Activated CD4-positive, alpha-beta T cell treated with anti-CD3 and anti-CD28 coated beads, Interleukin-2, Interleukin-4, amounts not matched to agents 100 ng/mL and 50 ng/mL, durations not matched to agents 16 hours and 8 hours (primary cell): ENCODE measurements around the gene RAB44.
"Not testable (repeated sequence)": the region's sequence is repeated elsewhere in the genome, so short reads cannot be mapped to it uniquely, and the experiment has no call there.

Source experiments
- DNase-seq: peaks from one replicate; pipeline ENCODE4 v3.0.0-alpha.2; 2020; ENCODE audit warnings: low spot score

RAB44 gene

GRCh38 chr6:36706339-36706738 lies 8.7 kb downstream of the RAB44 start:
- no peak for DNase-seq

- DNase-seq = no peak
Observed at GRCh38 chr6:36712816-36713215, 15.2 kb downstream of the RAB44 start.

DNA sequence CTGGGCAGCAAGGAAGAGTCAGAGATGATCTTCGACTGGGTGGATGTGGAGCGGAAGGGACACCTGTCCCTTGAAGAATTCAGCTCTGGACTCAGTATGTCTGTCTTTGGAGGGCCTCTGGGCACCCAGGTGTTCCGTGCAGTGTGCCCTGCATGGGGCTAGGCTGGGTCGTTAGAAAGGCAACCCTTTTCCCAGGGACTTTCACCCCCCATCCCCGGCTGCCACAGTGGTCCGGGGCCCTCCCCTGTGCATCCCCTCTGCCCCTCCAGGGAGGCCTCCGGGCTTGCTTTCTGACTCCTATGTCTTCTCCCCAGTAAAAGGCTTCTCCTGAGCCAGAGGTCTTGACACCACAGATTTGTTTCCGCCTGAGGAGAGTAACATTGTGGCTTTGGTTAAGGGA lies 16.2 kb downstream of the RAB44 start:
- no peak for DNase-seq

DNA sequence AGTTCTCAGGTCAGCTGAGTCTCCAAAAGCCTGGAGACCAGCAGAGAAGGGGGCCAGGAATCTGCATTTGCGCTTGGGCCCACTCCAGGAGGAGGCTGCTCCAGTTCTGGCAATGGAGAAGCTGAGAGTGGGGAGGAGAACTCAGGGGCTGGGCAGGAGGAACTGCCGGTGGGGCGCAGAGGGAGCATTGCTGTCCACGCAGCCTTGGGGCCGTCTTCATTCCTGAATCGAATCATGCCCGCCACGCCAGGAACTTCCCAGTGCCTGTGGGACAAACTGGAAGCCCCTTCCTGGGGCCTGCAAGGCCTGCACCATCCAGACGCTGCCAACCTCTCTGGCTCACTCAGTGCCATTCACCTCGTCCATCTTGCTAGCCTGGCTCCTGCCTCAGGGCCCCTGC lies 16.9 kb downstream of the RAB44 start:
- no peak for DNase-seq

DNA sequence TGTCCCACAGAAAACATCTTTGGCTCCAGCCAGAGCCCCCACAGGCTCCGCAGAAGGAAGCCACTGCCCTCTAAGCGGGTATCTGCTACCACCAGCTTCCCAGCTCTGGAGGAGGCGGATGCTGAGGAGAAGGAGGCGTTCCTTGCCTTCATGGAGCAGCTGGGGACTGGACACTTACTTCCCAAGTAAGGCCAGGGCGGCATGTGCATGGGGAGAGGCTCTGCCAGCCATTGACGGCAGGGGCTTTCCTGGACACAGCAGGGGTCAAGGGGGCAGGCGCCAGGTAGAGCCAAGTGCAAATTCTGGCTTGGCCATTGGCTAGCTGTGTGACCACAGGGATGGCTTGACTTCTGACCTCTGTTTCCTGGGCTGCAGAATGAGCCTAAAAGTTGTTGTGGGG lies 17.8 kb downstream of the RAB44 start:
- no peak for DNase-seq

- DNase-seq = no peak
Observed at GRCh38 chr6:36716476-36717093, 19.0 kb downstream of the RAB44 start.

GRCh38 chr6:36717231-36717825 lies 19.7 kb downstream of the RAB44 start:
- no peak for DNase-seq

- DNase-seq = no peak
Observed at GRCh38 chr6:36717871-36718540, 20.4 kb downstream of the RAB44 start.

GRCh38 chr6:36718560-36718959 lies 20.9 kb downstream of the RAB44 start:
- no peak for DNase-seq

- DNase-seq = no peak
Observed at GRCh38 chr6:36719126-36719525, 21.5 kb downstream of the RAB44 start.

DNA sequence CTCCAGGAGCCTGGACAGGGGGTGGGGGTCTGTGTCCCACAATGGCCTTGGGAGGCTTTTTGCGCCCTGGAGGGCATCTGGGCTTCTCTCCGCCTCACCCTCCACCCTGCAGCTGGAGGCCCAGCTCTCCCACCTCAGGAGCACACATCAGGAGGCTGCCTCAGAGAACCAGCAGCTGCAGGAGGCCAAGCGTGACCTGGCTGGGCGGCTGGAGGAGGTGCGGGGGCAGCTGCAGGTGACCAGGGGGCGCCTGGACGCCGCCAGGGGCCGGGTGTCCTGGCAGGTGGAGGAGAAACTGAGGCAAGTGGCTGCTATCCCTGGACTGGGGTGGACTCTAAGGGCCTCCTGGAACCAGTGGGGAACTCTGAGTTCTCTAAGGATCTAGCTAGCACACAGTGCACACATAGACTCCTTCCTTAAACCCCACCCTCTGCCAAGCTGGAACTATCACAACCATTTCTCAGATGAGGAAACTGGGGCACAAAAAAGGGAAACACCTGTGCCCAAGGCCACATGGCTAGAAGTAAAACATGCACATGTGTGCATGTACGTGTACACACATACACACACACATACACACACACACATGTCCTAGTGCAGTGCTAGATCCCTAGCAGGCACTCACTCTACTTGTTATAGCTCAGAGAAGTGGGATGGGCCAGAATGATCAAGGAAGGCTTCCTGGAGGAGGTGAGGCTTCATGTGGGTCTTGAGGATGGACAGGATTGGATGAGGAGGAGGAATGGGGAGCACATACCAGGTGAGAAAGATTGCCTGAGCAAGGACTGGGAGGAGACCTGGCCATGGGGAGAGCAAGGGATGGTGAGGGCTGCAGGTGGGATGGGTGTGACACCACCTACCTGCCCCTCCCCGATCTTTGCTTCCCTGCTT lies 22.9 kb downstream of the RAB44 start:
- DNase-seq = no peak

GRCh38 chr6:36721369-36722140 lies 23.9 kb downstream of the RAB44 start:
- DNase-seq = no peak

- no peak for DNase-seq
Observed at GRCh38 chr6:36722365-36722764, 24.7 kb downstream of the RAB44 start.

DNA sequence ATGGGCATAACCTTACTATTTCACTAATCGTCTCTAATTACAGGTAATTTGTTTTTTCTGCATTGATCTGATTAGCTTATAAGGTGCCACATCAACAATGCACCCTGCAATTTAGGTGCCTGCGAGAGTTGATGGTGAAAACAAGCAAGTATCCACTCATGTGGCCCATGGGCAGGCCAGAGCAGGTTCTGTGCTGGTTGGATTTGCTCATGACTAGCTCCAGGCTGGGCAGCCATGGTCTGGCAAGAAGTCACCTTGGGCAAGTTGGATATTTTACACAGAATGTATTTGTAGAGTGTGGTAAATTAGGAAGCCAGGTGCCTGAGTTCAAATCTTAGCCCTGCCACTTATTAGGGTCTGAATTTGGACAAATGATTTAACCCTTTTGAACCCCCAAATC lies 25.3 kb downstream of the RAB44 start:
- DNase-seq = no peak

DNA sequence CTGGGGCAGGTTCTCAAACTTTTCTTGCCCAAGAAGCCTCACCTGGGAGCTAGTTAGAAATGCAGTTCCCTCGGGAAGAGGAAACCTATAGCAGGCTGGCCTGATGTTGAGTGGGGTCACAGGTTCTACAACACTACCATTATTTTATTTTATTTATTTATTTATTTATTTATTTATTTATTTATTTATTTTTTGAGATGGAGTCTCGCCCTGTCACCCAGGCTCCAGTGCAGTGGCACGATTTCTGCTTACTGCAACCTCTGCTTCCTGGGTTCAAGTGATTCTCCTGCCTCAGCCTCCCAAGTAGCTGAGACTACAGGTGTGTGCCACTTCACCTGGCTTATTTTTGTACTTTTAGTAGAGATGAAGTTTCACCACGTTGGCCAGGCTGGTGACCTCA lies 26.4 kb downstream of the RAB44 start:
- not testable (repeated sequence) for DNase-seq

DNA sequence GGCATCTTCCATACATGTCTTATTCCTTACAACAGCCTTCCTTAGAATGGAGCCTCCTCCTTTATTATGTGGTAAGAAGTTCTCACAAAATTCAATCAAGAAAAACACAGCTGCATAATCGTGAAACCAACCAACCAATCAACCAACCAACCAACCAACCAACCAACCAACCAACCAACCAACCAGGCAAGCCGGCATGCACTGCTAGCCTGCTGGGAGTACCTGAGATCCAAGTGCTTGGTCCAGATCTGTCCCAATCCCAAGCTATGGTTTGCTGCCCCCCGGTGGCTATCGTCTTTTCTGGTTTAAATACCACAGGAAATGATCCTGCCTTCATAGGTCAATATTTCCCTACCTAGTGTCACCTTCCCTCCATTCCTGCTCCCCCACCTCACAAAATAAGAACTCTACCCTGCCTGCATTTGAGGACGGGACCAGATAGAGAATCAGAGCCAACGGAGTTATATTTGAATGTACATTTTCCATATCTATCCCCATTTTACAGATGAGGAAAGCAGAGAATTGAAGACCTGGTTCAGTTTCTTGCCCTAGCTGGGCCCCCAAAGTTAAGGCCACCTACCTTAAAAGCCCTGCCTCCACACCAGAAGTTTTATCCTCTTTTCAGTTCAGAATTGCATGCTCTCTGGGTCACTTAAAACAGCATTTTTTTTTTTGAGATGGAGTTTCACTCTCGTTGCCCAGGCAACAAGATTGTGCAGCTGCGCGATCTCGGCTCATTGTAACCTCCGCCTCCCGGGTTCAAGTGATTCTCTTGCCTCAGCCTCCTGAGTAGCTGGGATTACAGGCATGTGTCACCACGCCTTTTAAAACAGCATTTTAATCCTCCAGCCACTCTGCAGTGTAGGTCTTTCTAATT lies 27.1 kb downstream of the RAB44 start:
- DNase-seq = peak; percentile 59

DNA sequence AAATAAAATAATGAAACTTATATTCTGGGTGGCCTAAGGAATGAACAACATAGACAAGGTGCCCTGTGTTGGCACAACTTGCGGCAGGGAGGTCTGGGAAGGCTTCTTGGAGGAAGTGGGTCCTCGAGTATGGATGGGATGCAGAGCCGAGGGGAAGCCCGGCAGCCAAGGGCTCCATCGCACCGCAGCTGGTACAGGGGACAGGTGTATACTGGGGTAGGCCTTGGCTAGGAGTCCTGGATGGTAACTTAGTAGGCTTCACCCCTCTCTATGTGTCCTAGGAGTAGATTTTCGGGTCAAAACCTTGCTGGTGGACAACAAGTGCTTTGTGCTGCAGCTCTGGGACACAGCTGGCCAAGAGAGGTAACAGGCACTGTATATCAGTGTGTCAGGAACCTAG lies 28.0 kb downstream of the RAB44 start:
- DNase-seq = no peak

- peak; percentile 23 for DNase-seq
Observed at GRCh38 chr6:36727505-36728021, 29.9 kb downstream of the RAB44 start.

- no peak for DNase-seq
Observed at GRCh38 chr6:36728289-36729160, 30.9 kb downstream of the RAB44 start.

DNA sequence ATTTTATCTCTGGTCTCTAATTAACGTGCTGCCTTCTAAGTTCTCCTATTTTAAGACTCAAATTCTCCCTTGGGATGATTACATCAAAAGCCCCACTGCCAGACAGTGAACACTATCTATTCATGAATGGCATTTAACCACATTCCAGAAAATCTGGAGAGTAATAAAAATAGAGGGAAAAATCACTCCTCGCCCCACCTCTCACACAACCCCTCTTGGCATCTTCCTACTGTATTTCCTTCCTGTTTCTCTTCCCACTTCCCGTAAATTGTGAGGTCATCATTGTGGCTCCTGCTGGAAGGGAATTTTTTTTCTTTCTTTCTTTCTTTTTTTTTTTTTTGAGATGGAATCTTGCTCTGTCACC lies 31.5 kb downstream of the RAB44 start:
- no peak for DNase-seq
